LNCAP (cell line): ENCODE measurements around the gene TMEM192.

Experiments
- TF ChIP-seq, protein P1 (sequence below): fragments of 450-650 bp; IDR thresholded peaks from 2 replicates; pipeline ENCODE4 v1.5.1; 2017; ENCODE audit warnings: mild to moderate bottlenecking

TMEM192 gene

DNA sequence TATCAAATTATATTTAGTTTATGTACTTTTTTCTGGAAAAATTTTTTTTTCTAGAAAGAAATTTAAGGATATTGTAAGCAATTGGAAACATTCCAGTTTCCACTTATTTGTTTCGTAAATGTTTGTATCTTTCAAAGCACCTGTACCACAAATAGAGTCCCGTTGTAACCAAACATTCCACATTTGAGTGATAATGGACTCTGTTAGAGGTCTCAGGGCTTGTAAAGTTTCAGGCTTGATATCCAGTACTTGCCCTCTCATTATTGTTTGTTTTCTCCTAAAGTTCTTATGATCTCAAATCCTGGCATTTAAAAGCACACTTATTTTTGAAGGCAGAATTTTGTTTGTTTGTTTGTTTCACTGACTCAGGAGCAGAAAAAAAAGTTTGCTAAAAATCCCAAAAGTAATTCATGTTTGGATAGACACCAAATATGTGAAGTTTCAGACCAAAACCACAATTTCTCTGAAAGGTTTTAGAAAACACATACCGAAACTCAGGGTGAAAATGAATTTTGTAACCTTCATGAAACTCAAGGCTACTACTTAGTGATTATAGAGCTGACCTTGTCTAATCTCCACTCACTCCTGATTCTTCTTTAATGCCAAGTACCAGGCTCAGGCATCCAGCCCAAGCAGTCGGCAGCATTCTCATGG, 5.7 kb upstream of the TMEM192 start:
- TF ChIP-seq, protein P1, sequence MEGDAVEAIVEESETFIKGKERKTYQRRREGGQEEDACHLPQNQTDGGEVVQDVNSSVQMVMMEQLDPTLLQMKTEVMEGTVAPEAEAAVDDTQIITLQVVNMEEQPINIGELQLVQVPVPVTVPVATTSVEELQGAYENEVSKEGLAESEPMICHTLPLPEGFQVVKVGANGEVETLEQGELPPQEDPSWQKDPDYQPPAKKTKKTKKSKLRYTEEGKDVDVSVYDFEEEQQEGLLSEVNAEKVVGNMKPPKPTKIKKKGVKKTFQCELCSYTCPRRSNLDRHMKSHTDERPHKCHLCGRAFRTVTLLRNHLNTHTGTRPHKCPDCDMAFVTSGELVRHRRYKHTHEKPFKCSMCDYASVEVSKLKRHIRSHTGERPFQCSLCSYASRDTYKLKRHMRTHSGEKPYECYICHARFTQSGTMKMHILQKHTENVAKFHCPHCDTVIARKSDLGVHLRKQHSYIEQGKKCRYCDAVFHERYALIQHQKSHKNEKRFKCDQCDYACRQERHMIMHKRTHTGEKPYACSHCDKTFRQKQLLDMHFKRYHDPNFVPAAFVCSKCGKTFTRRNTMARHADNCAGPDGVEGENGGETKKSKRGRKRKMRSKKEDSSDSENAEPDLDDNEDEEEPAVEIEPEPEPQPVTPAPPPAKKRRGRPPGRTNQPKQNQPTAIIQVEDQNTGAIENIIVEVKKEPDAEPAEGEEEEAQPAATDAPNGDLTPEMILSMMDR, result no peak

DNA sequence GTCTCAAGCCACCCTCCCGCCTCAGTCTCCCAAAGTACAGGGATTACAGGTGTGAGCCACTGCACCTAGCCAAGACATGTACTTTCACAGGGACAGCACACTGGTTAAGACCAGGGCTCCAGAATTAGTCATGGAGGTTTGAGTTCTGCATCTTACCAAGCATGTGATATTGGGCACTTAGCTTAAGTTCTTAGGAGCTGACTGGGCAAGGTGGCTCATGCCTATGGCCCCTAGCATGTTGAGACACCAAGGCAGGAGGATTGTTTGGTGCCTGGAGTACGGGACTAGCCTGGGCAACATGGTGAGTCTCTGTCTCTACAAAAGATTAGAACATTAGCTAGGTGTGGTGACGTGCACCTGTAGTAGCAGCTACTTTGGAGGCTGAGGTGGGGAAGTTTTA, 2.6 kb upstream of the TMEM192 start:
- TF ChIP-seq, protein P1, result no peak

DNA sequence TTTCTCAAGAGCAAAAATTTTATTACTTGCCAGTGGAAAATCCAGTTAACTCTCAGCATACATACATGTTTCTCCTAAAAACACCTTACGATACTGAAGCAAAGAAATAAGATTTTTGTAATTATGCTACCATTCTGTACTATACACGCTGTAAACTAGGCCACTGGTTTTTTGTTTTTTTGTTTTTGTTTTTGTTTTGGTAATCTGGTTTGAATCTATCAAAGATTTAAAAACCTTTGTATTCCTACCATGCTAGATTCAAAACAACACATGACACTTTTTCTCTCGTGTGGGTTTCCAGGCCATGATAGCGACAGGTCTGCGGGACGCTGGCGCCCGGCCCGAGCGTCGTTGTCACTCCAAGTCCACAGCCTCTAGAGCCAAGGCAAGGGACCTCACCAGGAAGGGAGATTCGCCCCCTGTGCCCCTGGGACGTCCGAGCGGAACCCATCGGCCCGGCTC, 723 bp downstream of the TMEM192 start:
- TF ChIP-seq, protein P1, result no peak

DNA sequence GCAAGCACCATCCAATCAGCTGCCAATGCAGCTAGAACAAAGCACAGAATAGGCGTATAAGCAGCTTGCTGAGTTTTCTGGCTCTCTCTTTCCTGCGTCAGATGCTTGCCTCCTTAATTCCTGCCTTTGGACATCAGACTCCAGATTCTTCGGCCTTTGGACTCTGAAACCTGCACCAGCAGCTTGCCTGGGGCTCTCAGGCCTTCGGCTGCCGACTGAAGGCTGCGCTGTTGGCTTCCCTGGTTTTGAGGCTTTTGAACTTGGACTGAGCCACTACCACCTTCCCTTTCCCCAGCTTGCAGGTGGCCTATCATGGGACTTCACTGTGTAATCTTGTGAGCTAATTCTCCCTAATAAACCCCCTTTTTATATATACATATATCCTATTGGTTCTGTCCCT, 6.1 kb downstream of the TMEM192 start:
- TF ChIP-seq, protein P1, result no peak

DNA sequence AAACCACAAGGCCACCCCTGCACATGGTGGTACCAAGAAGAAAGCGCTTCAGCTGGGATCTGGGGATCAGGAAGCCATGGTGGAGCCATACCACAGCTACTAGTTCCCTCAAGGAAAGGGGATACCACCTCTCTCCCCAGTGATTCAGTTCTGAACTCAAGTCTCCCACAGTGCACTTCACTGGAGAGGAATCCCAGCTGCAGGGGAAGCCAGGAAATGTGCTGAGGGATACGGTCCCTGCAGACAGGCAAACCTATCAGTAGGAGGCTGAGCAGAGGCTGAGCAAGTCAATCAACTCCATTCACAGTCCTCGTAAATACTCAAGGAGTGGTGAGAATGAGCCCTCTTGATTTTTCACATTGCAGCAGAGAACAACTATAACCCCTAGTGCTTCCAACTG, 11.0 kb downstream of the TMEM192 start:
- TF ChIP-seq, protein P1, result no peak

DNA sequence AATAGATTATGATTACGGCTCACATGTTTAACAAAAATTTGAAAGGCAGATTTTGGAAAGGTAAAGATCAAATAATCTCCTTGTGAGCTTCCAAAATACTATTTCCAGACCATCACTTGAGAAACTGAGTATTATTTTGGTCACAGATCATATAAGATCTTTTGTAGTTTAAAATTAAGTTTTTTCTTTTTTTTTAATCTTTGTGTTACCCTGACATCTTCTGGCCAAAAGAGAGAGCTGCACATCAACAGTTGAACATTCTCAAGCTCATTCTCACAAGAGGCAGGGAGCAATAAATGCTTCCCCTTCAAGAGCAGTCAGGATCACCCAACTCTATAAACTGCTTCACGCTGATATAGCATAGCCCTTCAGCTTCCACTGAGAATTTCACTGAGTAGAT, 15.9 kb downstream of the TMEM192 start:
- TF ChIP-seq, protein P1, result peak; percentile 56

DNA sequence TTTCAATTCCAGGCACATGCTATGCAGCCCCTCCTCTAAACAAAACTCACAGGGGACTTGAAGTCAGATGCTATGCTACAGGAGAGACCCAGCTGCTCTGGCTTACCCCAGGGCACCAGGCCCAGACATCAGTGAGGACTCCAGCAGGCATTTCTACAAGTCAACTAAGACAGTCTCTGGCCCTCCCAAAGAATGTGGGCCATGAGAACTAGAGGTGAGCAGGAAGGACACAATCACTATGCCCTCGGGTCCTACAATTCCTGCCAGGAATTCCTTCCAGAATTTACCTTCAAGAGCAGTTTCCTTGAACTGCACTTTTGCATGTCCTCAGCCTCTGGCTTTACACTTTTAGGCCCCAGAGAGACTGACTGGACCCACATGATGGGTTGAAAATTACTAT, 17.4 kb downstream of the TMEM192 start:
- TF ChIP-seq, protein P1, result no peak

DNA sequence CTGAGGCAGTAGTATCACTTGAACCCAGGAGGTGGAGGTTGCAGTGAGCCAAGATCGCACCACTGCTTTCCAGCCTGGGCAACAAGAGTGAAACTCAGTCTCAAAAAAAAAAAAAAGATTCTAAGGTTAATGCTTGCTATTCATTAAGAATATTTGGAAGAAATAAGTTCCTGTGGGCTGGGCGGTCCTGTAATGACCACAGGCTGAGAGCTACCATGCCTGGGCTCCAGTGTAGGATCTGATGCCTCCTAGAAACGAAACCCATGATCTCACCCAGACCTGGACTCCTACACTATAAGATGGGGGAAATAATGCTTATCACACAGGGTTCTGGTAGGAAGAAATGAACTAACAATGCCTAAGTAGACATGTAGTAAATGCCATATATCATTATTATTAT, 17.8 kb downstream of the TMEM192 start:
- TF ChIP-seq, protein P1, result no peak
